Keratinocyte (primary cell): ENCODE measurements around the gene L3MBTL4.

Experiments
- EZH2 ChIP-seq: IDR thresholded peaks from one replicate; pipeline ENCODE4 v1.6.1; 2012; ENCODE audit warnings: inconsistent platforms, mild to moderate bottlenecking, low read length, moderate library complexity
- TF ChIP-seq, protein P1 (sequence below), 3 experiments: IDR thresholded peaks in 1 of 3; conservative IDR thresholded peaks in 1 of 3; optimal IDR thresholded peaks in 1 of 3; 2 replicates in 2 of 3; 3 replicates in 1 of 3; pipeline versions ENCODE3 to v1.5.1; 2011; ENCODE audit warnings: low read length in 3 of 3, mild to moderate bottlenecking in 3 of 3, moderate library complexity in 2 of 3, control low read depth in 1 of 3, inconsistent platforms in 1 of 3; ENCODE audit not compliant: insufficient read depth in 2 of 3; ENCODE audit errors: extremely low read depth in 1 of 3

DNA sequence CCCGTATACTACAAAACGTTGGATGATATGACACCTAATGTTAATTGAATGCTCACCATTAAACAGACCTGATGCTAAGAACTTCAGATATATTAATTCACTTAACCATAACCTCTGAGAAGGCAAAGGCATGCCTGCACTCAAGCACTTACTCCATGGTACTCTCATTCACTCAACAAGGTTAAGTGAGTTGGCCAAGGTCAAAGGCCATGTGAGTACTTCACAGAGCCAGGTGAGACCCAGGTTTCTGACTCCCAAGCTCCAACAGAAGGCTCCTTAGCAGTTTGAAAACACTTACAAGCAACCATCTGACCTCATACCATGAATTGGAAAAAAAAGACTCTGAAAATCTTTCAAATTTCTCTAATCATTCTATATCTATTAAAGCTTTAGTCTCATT lies 198.8 kb downstream of the L3MBTL4 start:
- TF ChIP-seq, protein P1, sequence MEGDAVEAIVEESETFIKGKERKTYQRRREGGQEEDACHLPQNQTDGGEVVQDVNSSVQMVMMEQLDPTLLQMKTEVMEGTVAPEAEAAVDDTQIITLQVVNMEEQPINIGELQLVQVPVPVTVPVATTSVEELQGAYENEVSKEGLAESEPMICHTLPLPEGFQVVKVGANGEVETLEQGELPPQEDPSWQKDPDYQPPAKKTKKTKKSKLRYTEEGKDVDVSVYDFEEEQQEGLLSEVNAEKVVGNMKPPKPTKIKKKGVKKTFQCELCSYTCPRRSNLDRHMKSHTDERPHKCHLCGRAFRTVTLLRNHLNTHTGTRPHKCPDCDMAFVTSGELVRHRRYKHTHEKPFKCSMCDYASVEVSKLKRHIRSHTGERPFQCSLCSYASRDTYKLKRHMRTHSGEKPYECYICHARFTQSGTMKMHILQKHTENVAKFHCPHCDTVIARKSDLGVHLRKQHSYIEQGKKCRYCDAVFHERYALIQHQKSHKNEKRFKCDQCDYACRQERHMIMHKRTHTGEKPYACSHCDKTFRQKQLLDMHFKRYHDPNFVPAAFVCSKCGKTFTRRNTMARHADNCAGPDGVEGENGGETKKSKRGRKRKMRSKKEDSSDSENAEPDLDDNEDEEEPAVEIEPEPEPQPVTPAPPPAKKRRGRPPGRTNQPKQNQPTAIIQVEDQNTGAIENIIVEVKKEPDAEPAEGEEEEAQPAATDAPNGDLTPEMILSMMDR (optimal IDR thresholded peaks at IDR 0.05 in 1 of 3, IDR thresholded peaks at IDR 0.05 in 1 of 3, conservative IDR thresholded peaks at IDR 0.05 in 1 of 3; ENCODE audit: extremely low read depth in 1 of 3, insufficient read depth in 2 of 3, low read length in 3 of 3): no peak
- no peak for TF ChIP-seq EZH2
